CD4-positive, alpha-beta T cell (primary cell): ENCODE data around the gene ABLIM1. TPM values are rescaled to one million over a fixed set of nuclear protein-coding genes. Genes with fewer than 3 reads are reported as not detected.

Experiments used
- ATAC-seq: fragments of 200-7000 bp; cut with Tn5 transposase; one replicate; pipeline ENCODE4 v1.10.0; 2022; ENCODE audit warnings: mild to moderate bottlenecking; ENCODE audit not compliant: poor library complexity
- CTCF ChIA-PET: fragments of 350-600 bp; sonication (Branson Sonifier 250); formaldehyde crosslinking; loops from one replicate; lab custom pipeline; 2021; ENCODE audit warnings: antibody characterized with exemption, inconsistent platforms; lab: Charles Lee
- POLR2A ChIA-PET: fragments of 350-600 bp; sonication (Branson Sonifier 250); formaldehyde crosslinking; loops from one replicate; lab custom pipeline; 2021; ENCODE audit warnings: antibody characterized with exemption, inconsistent platforms; lab: Charles Lee
- DNase-seq, 14 experiments: peaks; one replicate each; pipeline ENCODE4 v3.0.0-alpha.2; 2013 to 2020; ENCODE audit warnings: mixed read lengths in 2 of 14
- H3K27ac ChIP-seq, 2 donors: one replicate each; pipeline versions ENCODE4 v1.5.1 to v1.7.0; 2013; ENCODE audit warnings: low read length in 2 of 2, low read depth in 1 of 2, mild to moderate bottlenecking in 1 of 2
- H3K27me3 ChIP-seq, 2 experiments: 1 replicate in 1 of 2; 2 replicates in 1 of 2; pipeline versions ENCODE4 v1.6.1 to v1.7.0; 2013; ENCODE audit warnings: low read length in 2 of 2, control low read depth in 1 of 2, mild to moderate bottlenecking in 1 of 2, moderate library complexity in 1 of 2; ENCODE audit not compliant: insufficient read depth in 2 of 2, control insufficient read depth in 1 of 2
- H3K36me3 ChIP-seq: one replicate; pipeline ENCODE4 v1.6.1; 2013; ENCODE audit warnings: low read length, control low read depth; ENCODE audit not compliant: insufficient read depth
- H3K4me1 ChIP-seq: one replicate; pipeline ENCODE4 v1.6.1; 2013; ENCODE audit warnings: low read length, control low read depth; ENCODE audit not compliant: insufficient read depth
- H3K4me3 ChIP-seq: one replicate; pipeline ENCODE4 v1.5.1; 2013; ENCODE audit warnings: mild to moderate bottlenecking, low read length, moderate library complexity
- H3K9me3 ChIP-seq, 2 experiments: 1 replicate in 1 of 2; 2 replicates in 1 of 2; pipeline versions ENCODE4 v1.6.1 to v1.7.0; 2013; ENCODE audit warnings: low read length in 2 of 2, mild to moderate bottlenecking in 2 of 2, control low read depth in 1 of 2, moderate library complexity in 1 of 2; ENCODE audit not compliant: control insufficient read depth in 1 of 2, insufficient read depth in 1 of 2
- H3K27ac Mint-ChIP-seq: one replicate; pipeline ENCODE4 v1.8.0; 2020; ENCODE audit warnings: mixed read lengths
- H3K27me3 Mint-ChIP-seq: one replicate; pipeline ENCODE4 v1.8.0; 2021; ENCODE audit warnings: mixed read lengths
- H3K36me3 Mint-ChIP-seq: one replicate; pipeline ENCODE4 v1.8.0; 2021; ENCODE audit warnings: low read depth, mixed read lengths
- H3K4me1 Mint-ChIP-seq: one replicate; pipeline ENCODE4 v1.8.0; 2021; ENCODE audit warnings: low read depth, mixed read lengths
- H3K4me3 Mint-ChIP-seq: one replicate; pipeline ENCODE4 v1.8.0; 2020; ENCODE audit warnings: mild to moderate bottlenecking, mixed read lengths
- H3K9me3 Mint-ChIP-seq: one replicate; pipeline ENCODE4 v1.8.0; 2020; ENCODE audit warnings: mixed read lengths
- CTCF ChIP-seq: fragments of 200-600 bp; IDR thresholded peaks from one replicate; pipeline ENCODE4 v1.8.0; 2022; ENCODE audit warnings: antibody characterized with exemption, mild to moderate bottlenecking
- intact Hi-C, 2 experiments: fragments of 100-400 bp; cut with DNase I in 1 of 2; cut with micrococcal nuclease in 1 of 2; formaldehyde crosslinking; loops; one replicate each; pipeline versions ENCODE4 v1.15.1 to v1.9.0; 2023 to 2025; cut with DNase I, micrococcal nuclease
- total RNA-seq, 174 experiments: library from RNA in 2 of 174; stranded (reverse) in 2 of 174; gene quantifications; one replicate each; pipeline ENCODE4 v1.2.3 and lab custom pipeline; 2021 to 2026

Gene ABLIM1
- total RNA-seq, 2 experiments from 2014 or later, result 217 to 224 TPM

GRCh38 chr10:114478281-114478680, 179.8 kb downstream of the ABLIM1 start:
- Histone ChIP-seq H3K9me3 (no peaks in the 10 kb centered on the region), H3K4me3 (no peak overlapping the region), H3K4me1 (peaks cover 12% of the 10 kb centered on the region), H3K36me3 (peaks cover 35% of the 10 kb centered on the region), H3K27ac (no peak overlapping the region), H3K27me3 (no peaks in the 10 kb centered on the region)
- no peak for ATAC-seq
- H3K4me1 Mint-ChIP-seq, result peaks cover 93% of the 10 kb centered on the region
- intact Hi-C loops, result no loop called here
- POLR2A ChIA-PET, result interaction anchor here (1.4 kb wide), 1 partner anchor 66 kb away, joined by 3 read pairs; no protein-coding TSS in a partner anchor
- CTCF ChIA-PET, result no interaction called here
- no peaks in the 10 kb centered on the region for H3K9me3 Mint-ChIP-seq
- H3K36me3 Mint-ChIP-seq, result peaks cover 87% of the 10 kb centered on the region
- no peaks in the 10 kb centered on the region for H3K27me3 Mint-ChIP-seq
- peak overlapping the region; percentile 76 for H3K27ac Mint-ChIP-seq
- TF ChIP-seq CTCF, result no peak
- no peak for DNase-seq
- H3K4me3 Mint-ChIP-seq, result peak overlapping the region; percentile 4

- Histone ChIP-seq H3K27ac (no peak overlapping the region), H3K4me1 (peaks cover 9% of the 10 kb centered on the region), H3K4me3 (no peak overlapping the region), H3K9me3 (no peaks in the 10 kb centered on the region), H3K27me3 (no peaks in the 10 kb centered on the region), H3K36me3 (peaks cover 34% of the 10 kb centered on the region)
- intact Hi-C loops, result no loop called here
- no peaks in the 10 kb centered on the region for H3K27me3 Mint-ChIP-seq
- no peaks in the 10 kb centered on the region for H3K9me3 Mint-ChIP-seq
- H3K4me3 Mint-ChIP-seq, result peak overlapping the region; percentile 16
- H3K36me3 Mint-ChIP-seq, result peaks cover 86% of the 10 kb centered on the region
- CTCF ChIA-PET, result no interaction called here
- H3K27ac Mint-ChIP-seq, result peak overlapping the region; percentile 78
- H3K4me1 Mint-ChIP-seq, result peaks cover 92% of the 10 kb centered on the region
- peak; percentile 13 for ATAC-seq
- no peak for TF ChIP-seq CTCF
- DNase-seq, result no peak
- POLR2A ChIA-PET, result interaction anchor here (0.9 kb wide), 1 partner anchor 38 kb away, joined by 3 read pairs; no protein-coding TSS in a partner anchor
Measured at GRCh38 chr10:114477285-114477684, 180.8 kb downstream of the ABLIM1 start.

GRCh38 chr10:114474989-114475388, 183.1 kb downstream of the ABLIM1 start:
- H3K4me1 Mint-ChIP-seq, result peaks cover 79% of the 10 kb centered on the region
- intact Hi-C loops, result loop anchor here in 1 of 2 experiments (5.0 kb wide), 1 partner anchor 168 kb away; no protein-coding TSS in a partner anchor
- H3K4me3 ChIP-seq, result no peak overlapping the region
- H3K4me1 ChIP-seq, result peaks cover 20% of the 10 kb centered on the region
- TF ChIP-seq CTCF, result no peak
- H3K27ac ChIP-seq, result no peak overlapping the region
- H3K9me3 Mint-ChIP-seq, result no peaks in the 10 kb centered on the region
- ChIA-PET CTCF (no interaction called here), POLR2A (interaction anchor here (1.7 kb wide), 1 partner anchor 69 kb away, joined by 3 read pairs; no protein-coding TSS in a partner anchor)
- peaks cover 77% of the 10 kb centered on the region for H3K36me3 Mint-ChIP-seq
- no peaks in the 10 kb centered on the region for H3K9me3 ChIP-seq
- H3K36me3 ChIP-seq, result peaks cover 30% of the 10 kb centered on the region
- H3K4me3 Mint-ChIP-seq, result no peak overlapping the region
- H3K27me3 ChIP-seq, result no peaks in the 10 kb centered on the region
- ATAC-seq (no peak), DNase-seq (no peak)
- peak overlapping the region; percentile 78 for H3K27ac Mint-ChIP-seq
- no peaks in the 10 kb centered on the region for H3K27me3 Mint-ChIP-seq
